GM19452 (cell line): Measurements from ENCODE around the gene PNPLA1.
A peak's percentile ranks its signal among the peaks of the same experiment; 100 is the strongest.

Source experiments
- ATAC-seq: cut with Tn5 transposase; IDR thresholded peaks from one replicate; pipeline ENCODE4 v1.9.1; 2021; ENCODE audit not compliant: unreplicated experiment

The PNPLA1 gene

DNA sequence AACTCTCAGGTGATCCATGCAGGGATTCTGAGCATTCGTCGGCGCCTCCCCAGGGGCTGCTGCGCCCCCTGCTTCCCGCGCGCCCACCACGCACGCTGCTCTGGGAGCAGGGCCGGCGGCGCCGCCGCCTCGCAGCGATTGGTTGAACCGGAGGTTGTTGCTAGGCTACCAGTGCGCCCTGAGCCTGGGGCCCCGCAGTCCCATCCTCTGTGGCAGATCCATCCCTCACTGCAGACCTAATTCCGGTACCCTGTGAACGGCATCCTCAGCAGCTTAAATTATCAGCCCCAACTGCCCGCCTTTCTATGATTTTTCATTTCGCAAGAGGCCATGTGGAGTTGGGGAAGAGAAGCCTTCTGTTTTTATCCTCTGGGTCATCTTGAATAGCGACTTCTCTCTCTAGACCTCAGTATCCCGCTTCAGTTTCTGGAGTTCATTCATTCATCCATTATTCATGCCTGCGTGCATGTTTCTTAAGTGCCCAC is 15.4 kb downstream of the PNPLA1 start:
- no peak for ATAC-seq

GRCh38 chr6:36285797-36286196 is 15.9 kb downstream of the PNPLA1 start:
- no peak for ATAC-seq

- no peak for ATAC-seq
Observed at GRCh38 chr6:36286858-36287257, 17.0 kb downstream of the PNPLA1 start.

DNA sequence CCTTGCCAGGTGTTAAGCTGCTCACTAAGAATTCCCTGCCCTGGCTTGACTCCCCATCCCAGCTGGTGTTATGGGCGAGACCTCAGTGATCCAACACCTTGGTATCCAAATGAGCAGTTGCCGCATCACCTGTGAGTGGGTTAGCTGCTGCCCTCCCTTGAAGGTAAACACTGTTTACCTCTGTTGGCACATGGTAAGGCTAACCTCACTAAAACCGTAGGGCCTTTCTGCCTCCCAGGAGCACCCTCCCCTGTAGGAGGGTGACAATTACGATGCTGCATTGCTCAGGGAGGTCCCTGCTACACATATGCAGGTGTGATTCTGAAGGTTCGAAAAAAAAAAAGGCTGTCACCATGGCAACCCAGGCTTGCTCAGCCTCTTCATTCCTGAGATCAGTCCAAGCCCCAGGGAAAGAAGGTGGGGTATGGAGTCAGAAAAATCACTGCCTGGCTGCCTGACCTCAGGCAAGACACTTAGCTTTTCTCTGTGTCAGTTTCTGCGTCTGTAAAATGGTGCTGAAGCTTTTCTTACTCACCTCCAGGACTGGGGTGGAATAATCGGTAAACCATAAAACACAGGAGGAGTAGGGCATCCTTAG is 19.5 kb downstream of the PNPLA1 start:
- ATAC-seq, result no peak

DNA sequence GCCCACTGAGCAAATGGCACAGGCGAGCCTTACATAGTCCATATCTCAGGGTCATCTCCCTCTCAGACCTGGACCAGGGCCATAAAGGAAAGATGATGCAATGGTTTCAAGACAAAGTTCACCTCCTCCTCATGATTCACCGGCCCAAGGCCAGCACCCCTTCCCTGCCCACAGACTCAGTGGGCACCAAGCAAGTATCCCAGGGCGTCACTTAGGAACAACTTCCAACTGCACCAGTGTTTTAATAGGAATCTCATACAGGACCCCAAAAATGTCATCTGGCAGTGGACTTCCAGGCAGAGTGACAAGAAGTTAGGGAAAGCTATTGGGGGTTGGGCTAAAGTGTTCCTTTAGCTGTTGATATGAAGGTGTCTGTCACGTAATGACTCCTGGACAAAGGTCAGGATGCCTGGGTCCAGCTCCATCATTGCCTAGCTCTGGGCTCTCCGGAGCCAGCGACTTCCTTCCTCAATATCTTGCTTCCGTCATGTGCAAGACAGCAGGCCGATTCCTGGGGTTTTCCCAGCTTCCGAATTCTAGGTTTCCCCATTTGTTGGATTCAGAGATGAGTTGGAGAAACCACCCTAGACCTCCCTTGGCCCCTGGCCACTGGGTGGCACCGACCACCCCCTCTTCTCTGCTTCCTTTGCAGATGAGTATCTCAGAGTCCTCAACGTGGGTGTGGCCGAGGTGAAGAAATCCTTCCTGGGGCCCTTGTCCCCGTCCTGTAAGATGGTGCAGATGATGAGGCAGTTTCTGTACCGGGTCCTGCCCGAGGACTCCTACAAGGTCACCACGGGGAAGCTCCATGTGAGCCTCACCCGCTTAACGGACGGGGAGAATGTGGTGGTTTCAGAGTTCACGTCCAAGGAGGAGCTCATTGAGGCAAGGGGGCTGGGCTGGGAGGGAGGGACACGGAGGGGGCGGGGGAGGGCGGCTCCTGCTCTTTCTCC is 21.1 kb downstream of the PNPLA1 start:
- ATAC-seq, result no peak

- ATAC-seq, result no peak
Observed at GRCh38 chr6:36292170-36292569, 22.3 kb downstream of the PNPLA1 start.

- no peak for ATAC-seq
Observed at GRCh38 chr6:36296240-36296639, 26.4 kb downstream of the PNPLA1 start.

GRCh38 chr6:36297051-36297450 is 27.2 kb downstream of the PNPLA1 start:
- ATAC-seq, result no peak

DNA sequence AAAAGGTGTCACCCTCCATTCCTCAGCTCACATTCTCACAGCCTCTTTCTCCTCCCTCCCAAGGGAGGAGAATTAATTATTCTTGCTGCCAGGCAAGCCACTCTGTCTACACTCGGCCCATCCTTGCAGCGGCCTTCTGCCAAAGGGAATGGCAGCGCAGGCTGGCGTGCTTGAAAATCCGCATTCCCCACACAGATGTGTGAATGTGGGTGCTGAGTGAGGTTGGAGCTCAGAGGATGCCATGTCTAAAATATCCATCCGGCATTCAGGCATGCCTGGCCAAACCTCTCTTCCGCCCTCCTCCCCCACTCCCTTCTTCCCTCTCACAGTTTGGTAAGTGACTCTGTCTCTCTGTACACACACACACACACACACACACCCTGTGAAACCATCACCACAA is 27.7 kb downstream of the PNPLA1 start:
- no peak for ATAC-seq

DNA sequence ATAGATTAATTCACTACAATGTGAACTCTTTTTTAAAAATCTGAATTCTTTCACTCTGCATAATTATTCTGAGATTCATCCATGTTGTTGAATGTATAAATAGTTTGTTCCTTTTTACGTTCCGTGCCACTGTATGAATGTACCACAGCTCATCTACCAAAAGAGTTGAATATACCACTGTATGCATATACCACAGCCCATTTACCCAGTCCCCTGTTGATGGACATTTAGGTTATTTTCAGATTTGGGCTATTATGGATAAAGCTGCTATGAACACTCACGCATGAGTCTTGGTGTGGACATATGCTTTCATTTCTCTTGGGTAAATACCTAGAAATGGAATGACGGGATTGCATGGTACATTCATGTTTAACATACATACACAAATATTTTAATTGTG is 28.2 kb downstream of the PNPLA1 start:
- ATAC-seq, result no peak

GRCh38 chr6:36301085-36301658 is 31.3 kb downstream of the PNPLA1 start:
- no peak for ATAC-seq

DNA sequence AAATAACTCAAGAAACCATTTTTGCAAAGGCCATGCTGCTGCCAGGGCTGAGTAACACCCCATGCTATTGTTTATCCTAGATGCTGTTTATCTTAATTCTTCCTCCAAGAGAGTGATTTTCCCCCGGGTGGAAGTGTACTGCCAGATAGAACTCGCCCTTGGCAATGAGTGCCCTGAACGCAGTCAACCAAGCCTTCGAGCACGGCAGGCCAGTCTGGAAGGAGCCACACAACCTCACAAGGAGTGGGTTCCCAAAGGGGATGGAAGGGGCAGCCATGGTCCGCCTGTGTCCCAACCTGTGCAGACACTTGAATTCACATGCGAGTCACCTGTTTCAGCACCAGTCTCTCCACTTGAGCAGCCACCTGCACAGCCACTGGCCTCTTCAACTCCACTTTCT is 31.9 kb downstream of the PNPLA1 start:
- no peak for ATAC-seq

DNA sequence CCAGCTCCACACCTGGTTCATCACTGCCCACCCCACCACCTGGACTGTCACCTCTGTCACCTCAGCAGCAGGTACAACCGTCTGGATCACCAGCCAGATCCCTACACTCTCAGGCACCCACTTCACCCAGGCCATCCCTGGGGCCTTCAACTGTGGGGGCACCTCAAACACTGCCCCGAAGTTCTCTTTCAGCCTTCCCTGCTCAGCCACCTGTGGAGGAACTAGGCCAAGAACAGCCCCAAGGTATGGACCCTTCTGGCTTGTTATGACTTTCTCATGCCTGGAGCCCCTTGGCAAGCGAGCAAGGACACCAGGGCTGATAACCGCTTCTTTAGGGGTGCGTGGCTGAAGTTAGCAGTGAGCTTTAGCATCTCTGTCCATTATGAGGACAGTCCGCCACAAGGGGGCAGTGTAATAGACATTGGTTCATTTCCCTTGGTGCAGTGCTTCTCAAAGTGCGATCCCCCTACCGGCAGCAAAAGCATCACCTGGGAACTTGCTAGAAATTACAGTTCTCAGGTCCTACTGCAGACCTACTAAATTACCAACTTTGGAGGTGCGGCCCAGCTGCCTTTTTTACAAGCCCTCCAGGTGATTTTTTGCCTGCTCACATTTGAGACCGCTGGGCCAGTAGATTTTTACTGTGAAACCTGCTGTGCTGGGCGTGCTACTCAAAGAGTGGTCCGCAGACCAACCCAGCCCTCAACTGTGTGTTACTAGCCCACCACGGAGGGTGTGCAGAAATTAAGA is 32.5 kb downstream of the PNPLA1 start:
- peak; percentile 80 for ATAC-seq

GRCh38 chr6:36305885-36306284 is 36.0 kb downstream of the PNPLA1 start:
- ATAC-seq, result no peak

DNA sequence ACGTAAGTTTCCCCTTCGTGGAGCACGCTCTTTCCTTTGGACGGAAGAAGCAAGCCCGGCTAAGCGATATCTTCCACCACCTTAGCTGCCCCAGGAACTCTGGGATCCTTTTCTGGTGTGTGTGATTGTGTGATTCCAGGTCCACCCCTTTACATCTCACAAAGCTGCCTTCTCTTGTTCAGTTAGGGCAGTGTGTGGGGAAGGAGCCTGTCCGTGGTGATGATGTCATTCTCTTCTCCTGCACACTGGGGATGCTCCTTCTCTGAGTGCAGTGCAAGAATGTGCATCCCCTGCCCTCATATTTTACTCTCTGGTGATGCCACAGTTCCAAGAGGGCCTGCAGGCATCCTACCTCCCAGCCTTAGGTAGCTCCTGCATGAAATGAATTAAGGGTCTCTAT is 36.5 kb downstream of the PNPLA1 start:
- ATAC-seq, result no peak

- no peak for ATAC-seq
Observed at GRCh38 chr6:36308514-36308913, 38.7 kb downstream of the PNPLA1 start.

DNA sequence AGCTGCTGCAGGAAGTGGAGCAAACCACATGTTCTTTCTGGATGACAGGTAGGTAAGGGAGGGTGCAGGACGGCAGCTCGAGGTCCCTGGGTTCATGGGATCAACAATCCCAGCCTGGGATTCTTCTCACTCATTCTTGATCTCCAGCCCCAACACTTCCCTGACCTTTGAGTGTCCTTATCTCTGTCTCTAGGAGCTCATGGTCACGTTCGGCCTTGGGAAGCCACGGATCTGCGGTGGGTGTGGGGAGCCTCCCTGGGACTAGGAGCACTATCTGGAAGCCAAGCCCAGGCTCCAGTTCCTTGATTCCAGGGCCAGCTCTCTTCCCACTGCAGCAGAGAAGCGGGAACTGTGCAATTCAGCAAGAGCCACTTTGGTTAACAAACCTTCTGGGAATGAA is 39.3 kb downstream of the PNPLA1 start:
- ATAC-seq, result no peak

GRCh38 chr6:36309900-36310299 is 40.0 kb downstream of the PNPLA1 start:
- ATAC-seq, result no peak

- no peak for ATAC-seq
Observed at GRCh38 chr6:36312854-36313648, 43.2 kb downstream of the PNPLA1 start.

DNA sequence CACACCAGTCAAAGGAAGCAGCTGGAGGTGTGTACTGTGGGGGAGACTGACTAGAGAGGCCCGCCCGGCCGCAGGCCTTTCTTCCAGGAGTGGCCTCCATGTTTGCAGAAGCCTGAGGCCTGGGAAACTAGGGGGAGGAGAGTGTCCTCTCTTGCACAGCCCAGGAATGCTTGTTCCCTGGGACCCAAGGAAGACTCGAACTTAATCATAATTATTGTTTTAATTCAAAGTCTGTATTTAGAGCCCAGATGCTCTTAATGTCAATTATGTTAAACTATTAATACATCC is 43.7 kb downstream of the PNPLA1 start:
- ATAC-seq, result no peak
